ENCODE measurements around the gene ZNF333. TPM values are rescaled to one million over a fixed set of nuclear protein-coding genes. Genes with fewer than 3 reads are reported as not detected.

Gene ZNF333
- polyA plus RNA-seq (2012; rRNA removed): 15.2 and 19.6 TPM in 2 replicates
- polyA plus RNA-seq (2012; cell fraction: cytosol; rRNA removed): 5.8 and 8.0 TPM in 2 replicates
- polyA plus RNA-seq (2012; cell fraction: nucleus; rRNA removed): 52.0 and 74.5 TPM in 2 replicates

DNA sequence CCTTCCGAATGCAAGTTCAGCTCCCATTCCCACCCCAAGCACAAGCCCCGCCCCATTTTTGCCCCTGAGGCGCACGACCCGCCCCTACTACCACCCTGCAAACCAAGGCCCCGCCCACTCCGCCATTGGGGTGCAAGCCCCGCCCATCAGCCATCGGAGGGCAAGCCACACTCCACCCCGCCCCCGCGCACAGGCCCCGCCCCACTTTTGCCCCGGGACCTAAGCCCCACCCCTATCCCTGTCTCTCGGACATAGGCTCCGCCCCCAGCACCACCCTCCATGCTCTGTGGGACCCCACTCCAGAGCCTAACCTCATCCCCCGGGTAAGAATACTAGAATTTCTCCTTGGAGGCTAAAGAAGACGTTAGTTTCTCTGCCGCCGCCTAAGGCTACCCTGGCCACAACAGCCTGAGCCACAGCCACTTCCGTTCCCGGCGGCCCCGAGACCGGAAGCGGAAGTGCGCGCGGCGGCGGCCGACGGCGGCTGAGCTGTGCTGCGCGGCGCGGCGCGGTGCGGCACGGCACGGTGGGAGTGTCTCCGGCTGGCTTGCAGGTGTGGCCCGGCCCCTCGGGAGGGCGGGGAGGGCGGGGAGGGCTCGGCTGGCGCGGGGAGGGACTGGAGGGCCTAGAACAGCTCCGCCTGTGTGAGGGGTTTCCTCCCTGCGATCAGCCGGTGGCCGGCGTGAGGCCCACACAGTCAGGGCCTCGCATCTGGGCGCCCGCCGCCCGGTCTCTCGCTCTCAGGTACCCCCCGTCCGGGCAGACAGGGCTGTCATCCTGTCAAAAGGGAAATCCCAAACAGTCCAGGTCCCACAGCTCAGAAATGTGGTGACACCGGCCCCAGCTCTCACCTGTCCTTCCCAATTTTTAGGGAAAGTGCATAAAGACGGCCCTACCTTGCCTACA is at the start of gene ZNF333:
Gene ZNF333, plus strand, starts transcription at position 451 of the 906 bp plus-strand sequence. CDS start 3,444 bp downstream, outside the sequence.
- ChIA-PET CTCF (interaction anchor here (1.1 to 10.2 kb wide), 4 partner anchors 10 to 134 kb away, joined by 3 to 123 read pairs (median 6); partner anchors contain the start of gene NDUFB7), POLR2A (interaction anchor here (0.6 to 1.8 kb wide), 5 partner anchors 11 to 942 kb away, joined by 3 to 15 read pairs (median 4); partner anchors contain the start of gene NDUFB7)
- 0% methylated on average over 11 of the region's 66 CpGs for WGBS (ENCODE audit: low lambda C conversion rate)
- Histone ChIP-seq H3K4me1 (ENCODE audit: control insufficient read depth in 1 of 2, insufficient read depth in 2 of 2, low read depth in 1 of 2, low read length in 1 of 2) (peaks cover 0 to 7% of the 10 kb centered on the region in 2 experiments; a peak in 3 of 4 replicates), H3K9ac (peak within 1 kb of the TSS; percentile 83), H3K79me2 (ENCODE audit: insufficient read depth) (peaks cover 27% of the 10 kb centered on the region), H4K20me1 (ENCODE audit: insufficient read depth) (0 out of 2 replicates have a peak, but pooled peaks cover 8% of the 10 kb centered on the region), H3K4me3 (ENCODE audit: low read depth in 2 of 2, low read length in 1 of 2) (peak within 1 kb of the TSS; percentile 78 to 93), H3K27ac (ENCODE audit: low read depth in 2 of 2, low read length in 1 of 2) (peak within 1 kb of the TSS; percentile 91 to 96), H3K9me2 (no peaks in the 10 kb centered on the region), H3F3A (replicated peaks; ENCODE audit: insufficient read depth) (peaks cover 16% of the 10 kb centered on the region), H2AFZ (ENCODE audit: low read depth) (peak within 1 kb of the TSS; percentile 94), H3K27me3 (ENCODE audit: insufficient read depth) (no peaks in the 10 kb centered on the region), H3K4me2 (peak within 1 kb of the TSS; percentile 87), H3K36me3 (replicated peaks in 1 of 2; ENCODE audit: control insufficient read depth in 1 of 2, insufficient read depth in 2 of 2, low read length in 1 of 2) (peaks cover 4 to 7% of the 10 kb centered on the region in 2 experiments), H3K9me3 (no peaks in the 10 kb centered on the region)
- peak; percentile 99 for DNase-seq
- TF ChIP-seq ELF1 (IDR thresholded peaks at IDR 0.05) (peak; percentile 89), TAF1 (IDR thresholded peaks at IDR 0.05; ENCODE audit: borderline replicate concordance, low read depth, low read length) (peak; percentile 67), NFIC (IDR thresholded peaks at IDR 0.05; ENCODE audit: borderline replicate concordance) (no peak), POLR2AphosphoS5 (IDR thresholded peaks at IDR 0.05; ENCODE audit: low read depth, low read length) (peak; percentile 91), TEAD4 (IDR thresholded peaks at IDR 0.05; ENCODE audit: borderline replicate concordance, insufficient read depth) (no peak), SMC3 (IDR thresholded peaks at IDR 0.05; ENCODE audit: low read depth, low read length) (no peak), GATA2 (CRISPR knock-in tag; IDR thresholded peaks at IDR 0.05) (no peak), MEF2A (IDR thresholded peaks at IDR 0.05; ENCODE audit: borderline replicate concordance, low read depth) (no peak), FOXM1 (IDR thresholded peaks at IDR 0.05; ENCODE audit: low read depth) (no peak), FOSL2 (IDR thresholded peaks at IDR 0.05; ENCODE audit: borderline replicate concordance, low read depth) (no peak), YY1 (IDR thresholded peaks at IDR 0.05; ENCODE audit: low read depth) (peak; percentile 54; the same call in 1 of the 2 replicates), CHD2 (IDR thresholded peaks at IDR 0.05; ENCODE audit: low read length, partially characterized antibody) (no peak), RFX5 (IDR thresholded peaks at IDR 0.05; ENCODE audit: low read length) (no peak), FOXJ3 (CRISPR knock-in tag; IDR thresholded peaks at IDR 0.05) (no peak), RXRA (IDR thresholded peaks at IDR 0.05; ENCODE audit: borderline replicate concordance, low read depth) (no peak), EP300 (IDR thresholded peaks at IDR 0.05; ENCODE audit: borderline replicate concordance in 1 of 2, low read depth in 1 of 2, low read length in 1 of 2) (no peak)
- TF ChIP-seq, protein P1, sequence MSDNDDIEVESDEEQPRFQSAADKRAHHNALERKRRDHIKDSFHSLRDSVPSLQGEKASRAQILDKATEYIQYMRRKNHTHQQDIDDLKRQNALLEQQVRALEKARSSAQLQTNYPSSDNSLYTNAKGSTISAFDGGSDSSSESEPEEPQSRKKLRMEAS (IDR thresholded peaks at IDR 0.05; ENCODE audit: low read depth): 0 out of 2 replicates have a peak, but pooled peaks have one; percentile 35
- TF ChIP-seq, protein P2, sequence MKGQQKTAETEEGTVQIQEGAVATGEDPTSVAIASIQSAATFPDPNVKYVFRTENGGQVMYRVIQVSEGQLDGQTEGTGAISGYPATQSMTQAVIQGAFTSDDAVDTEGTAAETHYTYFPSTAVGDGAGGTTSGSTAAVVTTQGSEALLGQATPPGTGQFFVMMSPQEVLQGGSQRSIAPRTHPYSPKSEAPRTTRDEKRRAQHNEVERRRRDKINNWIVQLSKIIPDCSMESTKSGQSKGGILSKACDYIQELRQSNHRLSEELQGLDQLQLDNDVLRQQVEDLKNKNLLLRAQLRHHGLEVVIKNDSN (IDR thresholded peaks at IDR 0.05; ENCODE audit: borderline replicate concordance, low read depth): 0 out of 2 replicates have a peak, but pooled peaks have one; percentile 39
- TF ChIP-seq, protein P3, sequence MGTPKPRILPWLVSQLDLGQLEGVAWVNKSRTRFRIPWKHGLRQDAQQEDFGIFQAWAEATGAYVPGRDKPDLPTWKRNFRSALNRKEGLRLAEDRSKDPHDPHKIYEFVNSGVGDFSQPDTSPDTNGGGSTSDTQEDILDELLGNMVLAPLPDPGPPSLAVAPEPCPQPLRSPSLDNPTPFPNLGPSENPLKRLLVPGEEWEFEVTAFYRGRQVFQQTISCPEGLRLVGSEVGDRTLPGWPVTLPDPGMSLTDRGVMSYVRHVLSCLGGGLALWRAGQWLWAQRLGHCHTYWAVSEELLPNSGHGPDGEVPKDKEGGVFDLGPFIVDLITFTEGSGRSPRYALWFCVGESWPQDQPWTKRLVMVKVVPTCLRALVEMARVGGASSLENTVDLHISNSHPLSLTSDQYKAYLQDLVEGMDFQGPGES (IDR thresholded peaks at IDR 0.05; ENCODE audit: low read depth, low read length): no peak
- TF ChIP-seq, protein P4, sequence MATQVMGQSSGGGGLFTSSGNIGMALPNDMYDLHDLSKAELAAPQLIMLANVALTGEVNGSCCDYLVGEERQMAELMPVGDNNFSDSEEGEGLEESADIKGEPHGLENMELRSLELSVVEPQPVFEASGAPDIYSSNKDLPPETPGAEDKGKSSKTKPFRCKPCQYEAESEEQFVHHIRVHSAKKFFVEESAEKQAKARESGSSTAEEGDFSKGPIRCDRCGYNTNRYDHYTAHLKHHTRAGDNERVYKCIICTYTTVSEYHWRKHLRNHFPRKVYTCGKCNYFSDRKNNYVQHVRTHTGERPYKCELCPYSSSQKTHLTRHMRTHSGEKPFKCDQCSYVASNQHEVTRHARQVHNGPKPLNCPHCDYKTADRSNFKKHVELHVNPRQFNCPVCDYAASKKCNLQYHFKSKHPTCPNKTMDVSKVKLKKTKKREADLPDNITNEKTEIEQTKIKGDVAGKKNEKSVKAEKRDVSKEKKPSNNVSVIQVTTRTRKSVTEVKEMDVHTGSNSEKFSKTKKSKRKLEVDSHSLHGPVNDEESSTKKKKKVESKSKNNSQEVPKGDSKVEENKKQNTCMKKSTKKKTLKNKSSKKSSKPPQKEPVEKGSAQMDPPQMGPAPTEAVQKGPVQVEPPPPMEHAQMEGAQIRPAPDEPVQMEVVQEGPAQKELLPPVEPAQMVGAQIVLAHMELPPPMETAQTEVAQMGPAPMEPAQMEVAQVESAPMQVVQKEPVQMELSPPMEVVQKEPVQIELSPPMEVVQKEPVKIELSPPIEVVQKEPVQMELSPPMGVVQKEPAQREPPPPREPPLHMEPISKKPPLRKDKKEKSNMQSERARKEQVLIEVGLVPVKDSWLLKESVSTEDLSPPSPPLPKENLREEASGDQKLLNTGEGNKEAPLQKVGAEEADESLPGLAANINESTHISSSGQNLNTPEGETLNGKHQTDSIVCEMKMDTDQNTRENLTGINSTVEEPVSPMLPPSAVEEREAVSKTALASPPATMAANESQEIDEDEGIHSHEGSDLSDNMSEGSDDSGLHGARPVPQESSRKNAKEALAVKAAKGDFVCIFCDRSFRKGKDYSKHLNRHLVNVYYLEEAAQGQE (IDR thresholded peaks at IDR 0.05; ENCODE audit: low read depth, low read length): 0 out of 2 replicates have a peak, but pooled peaks have one; percentile 7
- TF ChIP-seq, protein P5, sequence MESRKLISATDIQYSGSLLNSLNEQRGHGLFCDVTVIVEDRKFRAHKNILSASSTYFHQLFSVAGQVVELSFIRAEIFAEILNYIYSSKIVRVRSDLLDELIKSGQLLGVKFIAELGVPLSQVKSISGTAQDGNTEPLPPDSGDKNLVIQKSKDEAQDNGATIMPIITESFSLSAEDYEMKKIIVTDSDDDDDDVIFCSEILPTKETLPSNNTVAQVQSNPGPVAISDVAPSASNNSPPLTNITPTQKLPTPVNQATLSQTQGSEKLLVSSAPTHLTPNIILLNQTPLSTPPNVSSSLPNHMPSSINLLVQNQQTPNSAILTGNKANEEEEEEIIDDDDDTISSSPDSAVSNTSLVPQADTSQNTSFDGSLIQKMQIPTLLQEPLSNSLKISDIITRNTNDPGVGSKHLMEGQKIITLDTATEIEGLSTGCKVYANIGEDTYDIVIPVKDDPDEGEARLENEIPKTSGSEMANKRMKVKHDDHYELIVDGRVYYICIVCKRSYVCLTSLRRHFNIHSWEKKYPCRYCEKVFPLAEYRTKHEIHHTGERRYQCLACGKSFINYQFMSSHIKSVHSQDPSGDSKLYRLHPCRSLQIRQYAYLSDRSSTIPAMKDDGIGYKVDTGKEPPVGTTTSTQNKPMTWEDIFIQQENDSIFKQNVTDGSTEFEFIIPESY (IDR thresholded peaks at IDR 0.05; ENCODE audit: borderline replicate concordance, low read depth): peak; percentile 45; the same call in 1 of the 2 replicates
- TF ChIP-seq, protein P6, sequence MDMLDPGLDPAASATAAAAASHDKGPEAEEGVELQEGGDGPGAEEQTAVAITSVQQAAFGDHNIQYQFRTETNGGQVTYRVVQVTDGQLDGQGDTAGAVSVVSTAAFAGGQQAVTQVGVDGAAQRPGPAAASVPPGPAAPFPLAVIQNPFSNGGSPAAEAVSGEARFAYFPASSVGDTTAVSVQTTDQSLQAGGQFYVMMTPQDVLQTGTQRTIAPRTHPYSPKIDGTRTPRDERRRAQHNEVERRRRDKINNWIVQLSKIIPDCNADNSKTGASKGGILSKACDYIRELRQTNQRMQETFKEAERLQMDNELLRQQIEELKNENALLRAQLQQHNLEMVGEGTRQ (IDR thresholded peaks at IDR 0.05; ENCODE audit: borderline replicate concordance, low read depth, low read length): no peak
